Thyroid gland (tissue), 4 donors: ENCODE data around the gene ENAH.

Experiments
- POLR2A ChIP-seq, 2 donors: fragments of 450-650 bp; IDR thresholded peaks; one replicate each; pipeline ENCODE4 v1.6.1; 2017; ENCODE audit warnings: antibody characterized with exemption in 2 of 2, mild to moderate bottlenecking in 2 of 2, moderate library complexity in 1 of 2
- TF ChIP-seq, protein P1 (sequence below), 6 experiments: fragments of 200-600 bp in 3 of 6; fragments of 450-650 bp in 3 of 6; sonication (generic) in 3 of 6; IDR thresholded peaks; one replicate each; pipeline ENCODE4 v1.5.1; 2016 to 2019; ENCODE audit warnings: antibody characterized with exemption in 6 of 6, mild to moderate bottlenecking in 2 of 6, inconsistent platforms in 1 of 6, moderate library complexity in 1 of 6

DNA sequence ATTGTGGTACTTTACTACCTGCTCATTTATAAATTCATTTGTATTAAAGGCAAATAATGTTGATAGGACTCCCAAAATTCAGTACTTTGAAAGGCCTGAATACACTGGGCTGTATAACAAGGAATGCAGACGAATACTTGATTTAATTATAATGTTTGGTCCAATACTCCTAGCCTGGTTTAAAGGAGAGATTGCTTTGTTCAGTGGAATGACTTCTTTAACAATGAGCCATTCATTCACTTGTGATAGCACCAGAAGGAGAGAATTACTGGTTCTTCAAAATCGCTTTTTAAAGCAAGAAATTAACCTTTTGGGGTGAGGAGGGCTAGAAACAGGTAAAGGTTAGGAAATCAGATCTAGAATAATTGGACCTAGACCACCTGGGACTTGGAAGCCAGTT lies 28.3 kb upstream of the ENAH start:
- TF ChIP-seq, protein P1, sequence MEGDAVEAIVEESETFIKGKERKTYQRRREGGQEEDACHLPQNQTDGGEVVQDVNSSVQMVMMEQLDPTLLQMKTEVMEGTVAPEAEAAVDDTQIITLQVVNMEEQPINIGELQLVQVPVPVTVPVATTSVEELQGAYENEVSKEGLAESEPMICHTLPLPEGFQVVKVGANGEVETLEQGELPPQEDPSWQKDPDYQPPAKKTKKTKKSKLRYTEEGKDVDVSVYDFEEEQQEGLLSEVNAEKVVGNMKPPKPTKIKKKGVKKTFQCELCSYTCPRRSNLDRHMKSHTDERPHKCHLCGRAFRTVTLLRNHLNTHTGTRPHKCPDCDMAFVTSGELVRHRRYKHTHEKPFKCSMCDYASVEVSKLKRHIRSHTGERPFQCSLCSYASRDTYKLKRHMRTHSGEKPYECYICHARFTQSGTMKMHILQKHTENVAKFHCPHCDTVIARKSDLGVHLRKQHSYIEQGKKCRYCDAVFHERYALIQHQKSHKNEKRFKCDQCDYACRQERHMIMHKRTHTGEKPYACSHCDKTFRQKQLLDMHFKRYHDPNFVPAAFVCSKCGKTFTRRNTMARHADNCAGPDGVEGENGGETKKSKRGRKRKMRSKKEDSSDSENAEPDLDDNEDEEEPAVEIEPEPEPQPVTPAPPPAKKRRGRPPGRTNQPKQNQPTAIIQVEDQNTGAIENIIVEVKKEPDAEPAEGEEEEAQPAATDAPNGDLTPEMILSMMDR (IDR thresholded peaks at IDR 0.05): no peak
- TF ChIP-seq POLR2A (IDR thresholded peaks at IDR 0.05): no peak
